Transverse colon (tissue), 3 donors: ENCODE measurements around the gene PRR29.

Experiments used
- CTCF ChIP-seq, 5 experiments: fragments of 200-600 bp in 3 of 5; fragments of 450-650 bp in 2 of 5; sonication (generic) in 3 of 5; IDR thresholded peaks; 1 replicate in 2 of 5; 2 replicates in 3 of 5; pipeline ENCODE4 v1.5.1; 2016 to 2017; ENCODE audit warnings: antibody characterized with exemption in 5 of 5, inconsistent platforms in 3 of 5, mild to moderate bottlenecking in 2 of 5, moderate library complexity in 1 of 5
- EP300 ChIP-seq: sonication (generic); formaldehyde crosslinking; IDR thresholded peaks from one replicate; pipeline ENCODE4 v1.6.1; 2017; ENCODE audit warnings: antibody characterized with exemption, low read depth
- POLR2A ChIP-seq: fragments of 450-650 bp; IDR thresholded peaks from one replicate; pipeline ENCODE4 v1.6.1; 2016; ENCODE audit warnings: antibody characterized with exemption, mild to moderate bottlenecking, moderate library complexity

GRCh38 chr17:64022611-64023063 is 24.5 kb downstream of the PRR29 start:
- TF ChIP-seq CTCF (IDR thresholded peaks at IDR 0.05) = no peak
- no peak for TF ChIP-seq POLR2A
- no peak for TF ChIP-seq EP300
